Measurements from ENCODE around the gene AGTRAP. TPM values are rescaled to one million over a fixed set of nuclear protein-coding genes. Genes with fewer than 3 reads are reported as not detected.
A peak's percentile ranks its signal among the peaks of the same experiment; 100 is the strongest.

AGTRAP gene
- total and polyA plus RNA-seq, 9 of the 15 experiments (the other 6 are each of a cell fraction or from before 2014, with no cell fraction given): 26.8 to 105 (median 57.5) TPM

- peaks cover 36% of the 10 kb centered on the region for H3K79me2 ChIP-seq (ENCODE audit: control insufficient read depth, insufficient read depth, low read length)
- POLR2A ChIA-PET: interaction anchor here (0.6 to 10.5 kb wide), 11 partner anchors 11 to 847 kb away, joined by 3 to 107 read pairs (median 3); partner anchors contain the start of genes CLCN6 and MTHFR
- WGBS (ENCODE audit: insufficient coverage, low coverage, missing lambda C conversion rate): 86% methylated on average over 11 of the region's 11 CpGs
- CTCF ChIA-PET (ENCODE audit: low intra/inter-chr PET ratio): no interaction called here
- intact Hi-C loops (cut with micrococcal nuclease): no loop called here
- peak overlapping the region; percentile 17; the same call in 1 of the 2 replicates for H3K4me2 ChIP-seq (ENCODE audit: insufficient read depth, low read length)
- no peak overlapping the region for H3K4me3 ChIP-seq
- H2AFZ ChIP-seq (ENCODE audit: low read depth, low read length): no peak overlapping the region
- in situ Hi-C loops (cut with MboI): no loop called here
- H3K9me1 ChIP-seq (ENCODE audit: control insufficient read depth, insufficient read depth, low read length): no peaks in the 10 kb centered on the region
- no peaks in the 10 kb centered on the region for H4K20me1 ChIP-seq (replicated peaks; ENCODE audit: control insufficient read depth, insufficient read depth, low read length)
- ATAC-seq (no peak), DNase-seq (ENCODE audit: extremely low read depth in 1 of 4, low spot score in 3 of 4) (no peak), FAIRE-seq (no peak)
- H3K27me3 ChIP-seq (ENCODE audit: control insufficient read depth in 2 of 2, insufficient read depth in 2 of 2, low read length in 2 of 2): no peaks in the 10 kb centered on the region
- no TSS peak for BruUV-seq (replicated peaks)
- peaks cover 70 to 91% of the 10 kb centered on the region in 2 experiments for H3K4me1 ChIP-seq (replicated peaks in 1 of 2; ENCODE audit: control insufficient read depth in 2 of 2, insufficient read depth in 2 of 2, low read length in 2 of 2)
- H3K36me3 ChIP-seq (ENCODE audit: control insufficient read depth, insufficient read depth, low read length): peaks cover 93% of the 10 kb centered on the region
- no peaks in the 10 kb centered on the region for H3K9me3 ChIP-seq (replicated peaks; ENCODE audit: control insufficient read depth, insufficient read depth, low read depth, low read length)
- peak overlapping the region; percentile 39 to 85; a peak in 3 of 4 replicates for H3K9ac ChIP-seq (ENCODE audit: insufficient read depth in 1 of 2, low read depth in 2 of 2, low read length in 2 of 2)
- peak overlapping the region; percentile 73 for H3K27ac ChIP-seq (ENCODE audit: extremely low read depth, low read depth, low read length)
- no peak for TF ChIP-seq ELF4 (CRISPR knock-in tag; IDR thresholded peaks at IDR 0.05)
- TF ChIP-seq THAP12 (CRISPR knock-in tag; IDR thresholded peaks at IDR 0.05): no peak
- peak; percentile 53; the same call in 1 of the 2 replicates for TF ChIP-seq CEBPG (CRISPR knock-in tag; IDR thresholded peaks at IDR 0.05)
- no peak for TF ChIP-seq CEBPG (tag; conservative IDR thresholded peaks at IDR 0.05 in 1 of 2, IDR thresholded peaks at IDR 0.05 in 1 of 2)
- 0 out of 4 replicates have a peak, but pooled peaks of 1 of the 2 experiments have one; percentile 38 for TF ChIP-seq TEAD1 (CRISPR knock-in tag; IDR thresholded peaks at IDR 0.05)
- 0 out of 2 replicates have a peak, but pooled peaks have one; percentile 9 for TF ChIP-seq POLR2G (IDR thresholded peaks at IDR 0.05; ENCODE audit: low read depth, low read length)
- 0 out of 2 replicates have a peak, but pooled peaks have one; percentile 6 for TF ChIP-seq POLR2AphosphoS5 (IDR thresholded peaks at IDR 0.05; ENCODE audit: control insufficient read depth, insufficient read depth, low read depth, low read length)
- TF ChIP-seq CBX5 (IDR thresholded peaks at IDR 0.05; ENCODE audit: borderline replicate concordance, low read depth): no peak
- TF ChIP-seq HDGF (IDR thresholded peaks at IDR 0.05): no peak
- no peak for TF ChIP-seq ZNF3 (CRISPR knock-in tag; IDR thresholded peaks at IDR 0.05)
- peak; percentile 55; the same call in 1 of the 2 replicates for TF ChIP-seq CEBPB (tag; IDR thresholded peaks at IDR 0.05)
- 0 out of 4 replicates have a peak, but pooled peaks of 1 of the 2 experiments have one; percentile 18 for TF ChIP-seq SIN3A (IDR thresholded peaks at IDR 0.05; ENCODE audit: borderline replicate concordance in 2 of 2, control insufficient read depth in 1 of 2, low read depth in 2 of 2, low read length in 2 of 2)
- TF ChIP-seq E2F5 (CRISPR knock-in tag; IDR thresholded peaks at IDR 0.05): no peak
- TF ChIP-seq ZNF518B (CRISPR knock-in tag; IDR thresholded peaks at IDR 0.05): no peak
- peak; percentile 33; the same call in 1 of the 2 replicates for TF ChIP-seq MAX (CRISPR knock-in tag; IDR thresholded peaks at IDR 0.05)
These were observed 56.2 kb downstream of the AGTRAP start for GRCh38 chr1:11792106-11792505.
